Measurements from ENCODE around the gene TRAIP. TPM values are rescaled to one million over a fixed set of nuclear protein-coding genes. Genes with fewer than 3 reads are reported as not detected.

TRAIP gene
- total and polyA plus RNA-seq, 9 donors = 1.8 to 4.5 (median 2.8) TPM

DNA sequence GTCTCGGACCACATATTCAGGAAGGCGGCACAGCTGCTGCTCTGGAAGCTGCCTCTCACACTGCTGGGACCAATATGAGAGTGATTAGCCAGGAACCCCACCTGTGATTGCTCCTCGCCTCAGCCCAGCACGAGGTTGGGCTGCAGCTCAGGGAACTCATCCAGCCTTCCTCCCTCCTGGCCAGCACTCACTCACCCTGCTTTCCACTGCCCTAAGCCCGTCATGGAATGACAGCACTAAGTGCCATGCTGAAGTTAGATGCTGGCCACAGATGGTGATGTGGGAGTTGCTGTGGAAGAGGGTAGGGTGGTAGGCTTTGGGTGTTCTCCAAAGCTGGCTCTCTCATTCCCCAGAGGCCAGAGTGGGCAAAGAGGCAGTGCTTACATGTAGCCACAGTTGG, 40.0 kb upstream of the TRAIP start:
- intact Hi-C loops (cut with DNase I) = no loop called here
- Histone ChIP-seq H3K27me3 (no peaks in the 10 kb centered on the region), H3K4me3 (no peak overlapping the region), H3K9me3 (no peaks in the 10 kb centered on the region), H3K4me1 (ENCODE audit: insufficient read depth) (no peaks in the 10 kb centered on the region), H3K36me3 (no peaks in the 10 kb centered on the region), H3K27ac (no peak overlapping the region)
- 66 to 74% (median 70%) methylated on average over 5 of the region's 5 CpGs for WGBS, 3 donors
- TF ChIP-seq EP300 (IDR thresholded peaks at IDR 0.05) = no peak
- no peak for TF ChIP-seq POLR2A (IDR thresholded peaks at IDR 0.05)
- TF ChIP-seq, protein P1, sequence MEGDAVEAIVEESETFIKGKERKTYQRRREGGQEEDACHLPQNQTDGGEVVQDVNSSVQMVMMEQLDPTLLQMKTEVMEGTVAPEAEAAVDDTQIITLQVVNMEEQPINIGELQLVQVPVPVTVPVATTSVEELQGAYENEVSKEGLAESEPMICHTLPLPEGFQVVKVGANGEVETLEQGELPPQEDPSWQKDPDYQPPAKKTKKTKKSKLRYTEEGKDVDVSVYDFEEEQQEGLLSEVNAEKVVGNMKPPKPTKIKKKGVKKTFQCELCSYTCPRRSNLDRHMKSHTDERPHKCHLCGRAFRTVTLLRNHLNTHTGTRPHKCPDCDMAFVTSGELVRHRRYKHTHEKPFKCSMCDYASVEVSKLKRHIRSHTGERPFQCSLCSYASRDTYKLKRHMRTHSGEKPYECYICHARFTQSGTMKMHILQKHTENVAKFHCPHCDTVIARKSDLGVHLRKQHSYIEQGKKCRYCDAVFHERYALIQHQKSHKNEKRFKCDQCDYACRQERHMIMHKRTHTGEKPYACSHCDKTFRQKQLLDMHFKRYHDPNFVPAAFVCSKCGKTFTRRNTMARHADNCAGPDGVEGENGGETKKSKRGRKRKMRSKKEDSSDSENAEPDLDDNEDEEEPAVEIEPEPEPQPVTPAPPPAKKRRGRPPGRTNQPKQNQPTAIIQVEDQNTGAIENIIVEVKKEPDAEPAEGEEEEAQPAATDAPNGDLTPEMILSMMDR (IDR thresholded peaks at IDR 0.05) = no peak
- no peak for DNase-seq

DNA sequence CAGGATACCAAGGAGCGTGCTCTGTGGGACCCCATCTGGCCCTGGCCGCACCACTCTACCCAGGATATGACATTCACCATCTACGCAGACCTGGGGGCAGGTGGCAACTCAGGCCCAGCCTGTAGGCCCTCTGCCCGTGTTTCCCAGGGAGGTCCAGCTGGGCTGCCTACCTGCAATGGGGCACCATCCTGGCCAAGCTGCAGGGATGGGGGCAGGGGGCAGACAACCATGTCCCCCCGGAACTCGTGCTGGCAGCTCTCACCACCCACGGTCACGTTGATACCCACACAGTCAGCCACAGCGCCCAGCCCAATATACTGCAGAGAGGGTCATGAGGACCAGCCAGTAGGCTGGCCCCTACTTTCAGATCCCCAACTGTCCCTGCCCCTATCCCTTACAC, 39.4 kb upstream of the TRAIP start:
- Histone ChIP-seq H3K4me1 (ENCODE audit: insufficient read depth) (no peaks in the 10 kb centered on the region), H3K4me3 (no peak overlapping the region), H3K36me3 (no peaks in the 10 kb centered on the region), H3K9me3 (no peaks in the 10 kb centered on the region), H3K27ac (no peak overlapping the region), H3K27me3 (no peaks in the 10 kb centered on the region)
- TF ChIP-seq, protein P1 (IDR thresholded peaks at IDR 0.05) = no peak
- WGBS, 3 donors = 95 to 97% (median 96%) methylated on average over 9 of the region's 9 CpGs
- intact Hi-C loops (cut with DNase I) = no loop called here
- DNase-seq = no peak

DNA sequence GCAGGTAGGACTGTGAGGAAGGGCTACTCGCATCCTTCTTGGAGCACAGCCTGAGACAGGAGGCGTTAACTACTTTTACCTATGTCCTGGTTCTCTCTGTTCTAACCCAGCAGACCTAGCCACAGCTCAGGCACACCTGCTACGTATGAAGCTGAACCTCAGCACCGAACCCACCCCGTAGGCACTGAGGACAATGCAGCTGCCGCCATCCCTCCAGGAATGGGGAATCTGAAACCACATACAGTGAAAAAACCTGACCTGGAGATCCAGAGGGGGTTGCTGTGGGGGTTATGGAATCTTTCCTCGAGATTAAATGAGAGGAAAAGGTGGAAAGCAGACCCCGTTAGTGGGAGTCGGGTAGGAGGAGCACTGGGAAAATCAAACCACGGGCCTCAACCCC, 32.9 kb upstream of the TRAIP start:
- H3K36me3 ChIP-seq = no peaks in the 10 kb centered on the region
- H3K27me3 ChIP-seq = no peaks in the 10 kb centered on the region
- no peaks in the 10 kb centered on the region for H3K4me1 ChIP-seq (ENCODE audit: insufficient read depth)
- TF ChIP-seq, protein P1 (IDR thresholded peaks at IDR 0.05) = no peak
- no peak for TF ChIP-seq EP300 (IDR thresholded peaks at IDR 0.05)
- H3K27ac ChIP-seq = no peak overlapping the region
- intact Hi-C loops (cut with DNase I) = no loop called here
- WGBS, 3 donors = 69 to 70% (median 70%) methylated on average over 10 of the region's 10 CpGs
- H3K4me3 ChIP-seq = no peak overlapping the region
- no peak for DNase-seq
- no peaks in the 10 kb centered on the region for H3K9me3 ChIP-seq

DNA sequence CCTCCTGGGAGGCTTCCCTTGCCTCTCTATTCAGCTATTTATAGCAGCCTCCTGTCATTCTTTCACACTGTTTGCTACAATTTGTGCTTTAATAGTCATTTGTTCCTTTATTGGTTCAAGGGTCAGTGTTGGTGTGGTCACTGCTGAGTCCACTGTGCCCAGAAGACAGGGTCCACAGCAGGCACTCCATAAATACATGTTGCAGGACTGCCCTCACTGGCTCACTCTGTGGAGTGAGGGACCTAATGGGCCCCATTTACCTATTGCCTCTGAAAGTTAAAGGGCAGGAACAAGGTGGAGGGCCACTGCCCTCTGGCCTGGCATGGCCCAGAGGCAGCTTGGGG, 30.5 kb upstream of the TRAIP start:
- intact Hi-C loops (cut with DNase I) = no loop called here

More for the DNA sequence above, 30.5 kb upstream of the TRAIP start:
- no peaks in the 10 kb centered on the region for H3K27me3 ChIP-seq
- no peaks in the 10 kb centered on the region for H3K9me3 ChIP-seq
- no peak overlapping the region for H3K27ac ChIP-seq
- H3K4me3 ChIP-seq = no peak overlapping the region
- DNase-seq = no peak
- TF ChIP-seq EP300 (IDR thresholded peaks at IDR 0.05) (no peak), POLR2A (IDR thresholded peaks at IDR 0.05) (no peak)
- TF ChIP-seq, protein P1 (IDR thresholded peaks at IDR 0.05) = no peak
- H3K4me1 ChIP-seq (ENCODE audit: insufficient read depth) = no peaks in the 10 kb centered on the region
- H3K36me3 ChIP-seq = no peaks in the 10 kb centered on the region
